SHP77 treated with DMSO at 0.1 percent for 48 hours (cell line): ENCODE measurements around the gene HPSE2.

Experiments used
- DNase-seq: peaks from one replicate; lab custom pipeline; 2025; lab: John Stamatoyannopoulos, UW

Gene HPSE2

GRCh38 chr10:98410759-98411158 is 824.9 kb downstream of the HPSE2 start:
- no peak for DNase-seq

DNA sequence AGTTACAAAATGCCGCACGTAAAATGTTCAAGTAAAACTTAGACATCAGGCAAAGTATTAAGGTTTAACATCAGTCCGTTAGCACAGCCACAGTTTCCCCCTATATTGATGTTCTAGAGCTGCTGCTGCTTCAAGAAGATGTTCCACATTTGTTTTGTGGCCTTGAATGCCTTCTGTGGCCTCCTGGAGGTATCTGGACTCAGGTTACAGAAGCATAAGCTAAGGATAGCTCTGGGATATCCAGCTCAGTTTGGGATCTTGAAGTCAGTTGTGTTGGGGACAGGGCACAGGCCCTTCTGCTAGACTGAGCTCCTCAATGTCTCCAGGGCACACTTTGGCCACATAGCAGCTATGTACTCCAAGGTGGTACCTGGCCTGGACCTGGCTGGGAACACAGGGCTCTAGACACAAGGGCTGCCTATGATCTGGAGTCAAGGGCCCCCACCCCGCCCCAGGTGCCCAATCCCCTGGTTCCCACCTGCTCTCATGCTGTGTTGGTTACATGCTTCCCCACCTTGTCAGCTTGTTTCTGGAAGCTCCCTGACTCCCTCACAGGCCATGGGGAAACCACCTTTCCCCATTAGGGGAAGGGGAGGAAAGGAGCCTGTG is 825.4 kb downstream of the HPSE2 start:
- no peak for DNase-seq

GRCh38 chr10:98408799-98409198 is 826.9 kb downstream of the HPSE2 start:
- no peak for DNase-seq

DNA sequence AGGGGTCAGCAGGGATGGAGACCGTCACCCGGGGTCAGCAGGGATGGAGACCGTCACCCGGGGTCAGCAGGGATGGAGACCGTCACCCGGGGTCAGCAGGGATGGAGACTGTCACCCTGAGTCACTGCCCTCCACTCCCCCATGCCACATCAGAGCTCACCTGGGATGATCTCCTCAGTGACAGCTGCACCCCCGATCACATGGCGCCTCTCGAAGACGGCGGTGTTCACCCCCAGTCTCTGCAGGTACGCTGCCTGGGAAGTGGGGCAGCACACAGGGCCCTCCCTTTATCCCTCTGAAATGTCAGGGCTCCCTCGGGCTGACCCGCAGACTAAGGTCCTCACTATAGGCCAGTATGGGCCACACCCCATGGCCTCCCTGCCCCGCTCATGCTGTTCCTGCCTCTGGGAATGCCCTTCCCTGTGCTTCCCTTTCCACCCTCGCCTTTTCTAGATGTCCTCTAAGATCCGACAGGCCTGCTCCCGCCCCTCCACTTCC is 827.9 kb downstream of the HPSE2 start:
- no peak for DNase-seq
